Ishikawa (cell line): ENCODE results near the gene ABLIM2.

ENCODE experiments used
- CEBPB ChIP-seq: IDR thresholded peaks from 2 replicates; pipeline ENCODE4 v1.6.1; 2012
- CREB1 ChIP-seq: IDR thresholded peaks from 2 replicates; pipeline ENCODE4 v1.6.1; 2012; ENCODE audit warnings: low read depth
- EGR1 ChIP-seq: IDR thresholded peaks from 2 replicates; pipeline ENCODE4 v1.6.1; 2012
- EP300 ChIP-seq: IDR thresholded peaks from 2 replicates; pipeline ENCODE4 v1.6.1; 2012; ENCODE audit warnings: borderline replicate concordance
- FOXM1 ChIP-seq: IDR thresholded peaks from 2 replicates; pipeline ENCODE4 v1.6.1; 2012; ENCODE audit warnings: low read depth, borderline replicate concordance
- NFIC ChIP-seq: IDR thresholded peaks from 2 replicates; pipeline ENCODE4 v1.6.1; 2012
- RAD21 ChIP-seq: IDR thresholded peaks from 2 replicates; pipeline ENCODE4 v1.6.1; 2012; ENCODE audit warnings: low read depth
- TAF1 ChIP-seq: IDR thresholded peaks from 2 replicates; pipeline ENCODE4 v1.6.1; 2012; ENCODE audit warnings: low read depth, mild to moderate bottlenecking
- TCF12 ChIP-seq: IDR thresholded peaks from 2 replicates; pipeline ENCODE4 v1.6.1; 2012; ENCODE audit warnings: low read depth
- TEAD4 ChIP-seq: IDR thresholded peaks from 2 replicates; pipeline ENCODE4 v1.6.1; 2012
- YY1 ChIP-seq: IDR thresholded peaks from 2 replicates; pipeline ENCODE4 v1.6.1; 2012; ENCODE audit warnings: low read depth
- ZBTB7A ChIP-seq: IDR thresholded peaks from 2 replicates; pipeline ENCODE4 v1.6.1; 2012; ENCODE audit warnings: low read depth
- TF ChIP-seq, protein P1 (sequence below): IDR thresholded peaks from 2 replicates; pipeline ENCODE4 v1.6.1; 2012; ENCODE audit warnings: low read depth, mild to moderate bottlenecking
- TF ChIP-seq, protein P2 (sequence below): IDR thresholded peaks from 2 replicates; pipeline ENCODE4 v1.6.1; 2012
- TF ChIP-seq, protein P3 (sequence below): IDR thresholded peaks from 2 replicates; pipeline ENCODE4 v1.6.1; 2012

Gene ABLIM2

DNA sequence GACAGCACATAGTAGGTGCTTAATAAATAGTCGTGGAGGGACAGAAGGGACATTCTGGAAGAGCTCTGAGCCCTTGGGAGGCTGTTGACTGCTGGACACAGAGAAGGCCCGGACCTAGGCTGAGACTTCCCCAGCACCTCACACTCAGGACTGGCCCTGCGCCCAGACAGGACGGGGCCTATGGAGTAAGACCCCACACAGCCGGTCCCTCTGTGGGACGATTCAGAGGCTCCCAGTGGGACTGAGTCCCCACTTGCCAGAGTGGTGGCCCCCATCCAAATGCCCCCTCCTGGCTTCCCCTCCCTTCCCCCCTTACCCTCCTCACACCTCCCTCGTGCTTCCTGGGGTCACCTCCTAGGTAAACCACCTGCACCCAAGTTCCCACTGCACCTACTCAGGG lies 8.9 kb downstream of the ABLIM2 start:
- no peak for TF ChIP-seq YY1
- TF ChIP-seq EP300, result no peak
- TF ChIP-seq, protein P1, sequence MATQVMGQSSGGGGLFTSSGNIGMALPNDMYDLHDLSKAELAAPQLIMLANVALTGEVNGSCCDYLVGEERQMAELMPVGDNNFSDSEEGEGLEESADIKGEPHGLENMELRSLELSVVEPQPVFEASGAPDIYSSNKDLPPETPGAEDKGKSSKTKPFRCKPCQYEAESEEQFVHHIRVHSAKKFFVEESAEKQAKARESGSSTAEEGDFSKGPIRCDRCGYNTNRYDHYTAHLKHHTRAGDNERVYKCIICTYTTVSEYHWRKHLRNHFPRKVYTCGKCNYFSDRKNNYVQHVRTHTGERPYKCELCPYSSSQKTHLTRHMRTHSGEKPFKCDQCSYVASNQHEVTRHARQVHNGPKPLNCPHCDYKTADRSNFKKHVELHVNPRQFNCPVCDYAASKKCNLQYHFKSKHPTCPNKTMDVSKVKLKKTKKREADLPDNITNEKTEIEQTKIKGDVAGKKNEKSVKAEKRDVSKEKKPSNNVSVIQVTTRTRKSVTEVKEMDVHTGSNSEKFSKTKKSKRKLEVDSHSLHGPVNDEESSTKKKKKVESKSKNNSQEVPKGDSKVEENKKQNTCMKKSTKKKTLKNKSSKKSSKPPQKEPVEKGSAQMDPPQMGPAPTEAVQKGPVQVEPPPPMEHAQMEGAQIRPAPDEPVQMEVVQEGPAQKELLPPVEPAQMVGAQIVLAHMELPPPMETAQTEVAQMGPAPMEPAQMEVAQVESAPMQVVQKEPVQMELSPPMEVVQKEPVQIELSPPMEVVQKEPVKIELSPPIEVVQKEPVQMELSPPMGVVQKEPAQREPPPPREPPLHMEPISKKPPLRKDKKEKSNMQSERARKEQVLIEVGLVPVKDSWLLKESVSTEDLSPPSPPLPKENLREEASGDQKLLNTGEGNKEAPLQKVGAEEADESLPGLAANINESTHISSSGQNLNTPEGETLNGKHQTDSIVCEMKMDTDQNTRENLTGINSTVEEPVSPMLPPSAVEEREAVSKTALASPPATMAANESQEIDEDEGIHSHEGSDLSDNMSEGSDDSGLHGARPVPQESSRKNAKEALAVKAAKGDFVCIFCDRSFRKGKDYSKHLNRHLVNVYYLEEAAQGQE, result no peak
- TF ChIP-seq, protein P2, sequence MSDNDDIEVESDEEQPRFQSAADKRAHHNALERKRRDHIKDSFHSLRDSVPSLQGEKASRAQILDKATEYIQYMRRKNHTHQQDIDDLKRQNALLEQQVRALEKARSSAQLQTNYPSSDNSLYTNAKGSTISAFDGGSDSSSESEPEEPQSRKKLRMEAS, result no peak
- no peak for TF ChIP-seq RAD21
- TF ChIP-seq NFIC, result no peak
- TF ChIP-seq TEAD4, result no peak
- TF ChIP-seq CREB1, result no peak
- TF ChIP-seq ZBTB7A, result no peak
- no peak for TF ChIP-seq EGR1
- no peak for TF ChIP-seq CEBPB
- TF ChIP-seq, protein P3, sequence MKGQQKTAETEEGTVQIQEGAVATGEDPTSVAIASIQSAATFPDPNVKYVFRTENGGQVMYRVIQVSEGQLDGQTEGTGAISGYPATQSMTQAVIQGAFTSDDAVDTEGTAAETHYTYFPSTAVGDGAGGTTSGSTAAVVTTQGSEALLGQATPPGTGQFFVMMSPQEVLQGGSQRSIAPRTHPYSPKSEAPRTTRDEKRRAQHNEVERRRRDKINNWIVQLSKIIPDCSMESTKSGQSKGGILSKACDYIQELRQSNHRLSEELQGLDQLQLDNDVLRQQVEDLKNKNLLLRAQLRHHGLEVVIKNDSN, result no peak
- TF ChIP-seq TCF12, result no peak
- TF ChIP-seq FOXM1, result no peak
- no peak for TF ChIP-seq TAF1

DNA sequence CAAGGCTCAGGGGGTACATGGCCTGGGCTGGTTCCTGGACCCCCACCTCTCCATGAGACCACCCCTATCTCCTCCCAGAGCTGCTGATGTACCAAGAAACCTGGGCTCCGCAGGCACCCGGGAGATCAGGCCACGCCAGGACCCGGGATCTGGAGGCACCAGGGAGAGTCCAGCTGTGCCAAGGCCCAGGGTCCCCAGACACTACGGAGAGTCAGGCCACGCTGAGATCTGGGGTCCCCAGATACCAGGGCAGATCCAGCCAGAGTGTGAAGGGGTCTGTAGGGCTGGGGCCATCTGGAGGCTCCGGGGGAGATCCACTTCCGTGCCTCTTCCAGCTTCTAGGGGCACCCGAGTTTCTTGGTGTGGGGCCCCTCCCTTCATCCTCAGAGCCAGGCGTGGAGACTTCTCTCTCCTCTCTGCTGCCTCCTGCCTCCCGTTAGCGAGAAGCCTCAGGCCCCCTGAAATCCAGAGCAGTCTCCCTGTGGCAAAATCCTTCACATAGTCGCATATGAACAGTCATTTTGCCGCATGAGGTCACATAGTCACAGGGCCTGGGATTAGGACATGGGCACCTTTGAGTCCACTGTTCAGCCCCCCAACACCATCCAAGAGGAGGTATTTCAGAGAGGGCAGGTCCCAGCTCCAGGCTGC lies 9.7 kb downstream of the ABLIM2 start:
- TF ChIP-seq, protein P2, result no peak
- no peak for TF ChIP-seq CEBPB
- TF ChIP-seq FOXM1, result no peak
- no peak for TF ChIP-seq EP300
- TF ChIP-seq CREB1, result no peak
- no peak for TF ChIP-seq YY1
- TF ChIP-seq ZBTB7A, result no peak
- TF ChIP-seq TAF1, result no peak
- TF ChIP-seq RAD21, result no peak
- TF ChIP-seq TCF12, result no peak
- TF ChIP-seq, protein P3, result no peak
- no peak for TF ChIP-seq TEAD4
- no peak for TF ChIP-seq EGR1
- no peak for TF ChIP-seq NFIC
- TF ChIP-seq, protein P1, result no peak

DNA sequence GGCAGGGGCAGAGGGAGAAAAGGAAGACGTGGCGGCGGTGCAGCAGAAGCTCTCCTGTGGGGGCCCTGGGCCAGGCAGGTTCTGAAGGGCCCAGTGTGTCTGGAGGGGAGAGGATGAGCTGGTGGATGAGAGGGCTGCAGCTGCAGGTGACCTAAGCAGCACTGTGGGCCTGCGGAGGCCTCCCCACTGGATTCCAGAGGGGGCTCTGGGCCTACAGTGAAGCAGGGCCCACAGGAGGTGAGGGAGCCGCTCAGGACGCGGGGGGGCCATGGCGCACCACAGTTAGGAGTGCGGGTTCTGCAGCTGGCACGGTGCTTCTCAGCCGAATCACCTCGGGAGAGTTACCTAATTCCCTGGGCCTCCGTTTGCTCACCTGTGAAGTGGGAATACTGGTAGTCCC lies 10.5 kb downstream of the ABLIM2 start:
- no peak for TF ChIP-seq TAF1
- TF ChIP-seq, protein P2, result no peak
- no peak for TF ChIP-seq TEAD4

DNA sequence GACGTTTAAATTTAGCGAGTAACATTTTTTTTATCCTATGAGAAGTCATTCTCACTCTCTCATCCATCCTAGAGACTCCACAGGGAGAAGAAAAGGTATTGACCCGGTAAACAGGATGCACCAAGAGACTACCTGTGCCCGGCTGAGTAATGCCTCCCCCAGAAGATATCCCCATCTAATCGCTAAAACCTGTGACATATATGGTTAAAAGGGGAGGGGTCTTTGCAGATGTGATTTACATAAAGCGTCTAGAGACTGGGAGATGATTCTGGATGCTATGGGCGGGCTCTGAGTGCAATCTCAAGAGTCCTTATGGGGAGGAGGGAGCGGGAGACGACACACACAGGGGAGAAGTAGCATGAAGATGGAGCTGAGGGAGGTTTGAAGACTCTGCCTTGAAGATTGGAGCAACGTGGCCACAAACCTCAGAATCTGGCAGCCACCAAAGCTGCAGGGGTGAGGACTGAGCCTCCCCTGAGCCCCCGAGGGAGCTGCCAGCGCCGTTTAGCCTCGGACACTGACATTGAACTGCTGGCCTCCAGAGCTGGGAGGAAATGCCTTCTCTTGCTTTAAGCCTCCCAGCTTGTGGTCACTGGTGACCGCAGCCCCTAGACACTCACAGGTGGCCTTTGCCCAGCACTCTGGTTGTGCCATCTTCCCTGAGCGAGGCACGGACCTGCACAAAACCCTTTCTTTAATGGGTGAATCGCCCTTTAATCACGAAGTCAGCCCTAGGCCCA lies 11.2 kb downstream of the ABLIM2 start:
- TF ChIP-seq TAF1 (no peak), EP300 (no peak), ZBTB7A (no peak), FOXM1 (no peak), NFIC (no peak), EGR1 (no peak), CREB1 (no peak), TCF12 (no peak), YY1 (no peak), RAD21 (no peak)
- TF ChIP-seq, protein P2, result no peak

DNA sequence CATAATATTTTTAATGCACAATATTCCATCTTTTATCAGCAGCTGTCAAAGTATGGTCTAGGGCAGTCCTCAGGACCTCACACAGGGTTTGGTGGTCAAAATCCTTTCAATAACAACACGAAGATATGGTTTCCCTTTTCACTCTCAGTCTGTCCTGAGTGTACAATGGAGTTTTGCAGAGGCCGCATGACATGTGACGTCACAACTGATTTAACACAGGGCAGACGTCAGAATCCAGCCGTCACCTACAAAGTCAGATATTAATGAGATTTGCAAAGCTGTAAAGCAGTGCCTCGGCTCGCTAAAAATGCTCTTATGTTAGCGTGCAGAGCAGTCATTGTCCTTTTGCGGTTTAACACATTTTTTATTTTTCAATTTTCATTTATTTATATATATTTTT lies 12.5 kb downstream of the ABLIM2 start:
- TF ChIP-seq TEAD4 (no peak), CEBPB (no peak), YY1 (no peak), NFIC (no peak), TCF12 (no peak), CREB1 (no peak), EP300 (no peak), ZBTB7A (no peak)
- TF ChIP-seq, protein P1, result no peak
